ENCODE measurements around the gene DDR1.

DNA sequence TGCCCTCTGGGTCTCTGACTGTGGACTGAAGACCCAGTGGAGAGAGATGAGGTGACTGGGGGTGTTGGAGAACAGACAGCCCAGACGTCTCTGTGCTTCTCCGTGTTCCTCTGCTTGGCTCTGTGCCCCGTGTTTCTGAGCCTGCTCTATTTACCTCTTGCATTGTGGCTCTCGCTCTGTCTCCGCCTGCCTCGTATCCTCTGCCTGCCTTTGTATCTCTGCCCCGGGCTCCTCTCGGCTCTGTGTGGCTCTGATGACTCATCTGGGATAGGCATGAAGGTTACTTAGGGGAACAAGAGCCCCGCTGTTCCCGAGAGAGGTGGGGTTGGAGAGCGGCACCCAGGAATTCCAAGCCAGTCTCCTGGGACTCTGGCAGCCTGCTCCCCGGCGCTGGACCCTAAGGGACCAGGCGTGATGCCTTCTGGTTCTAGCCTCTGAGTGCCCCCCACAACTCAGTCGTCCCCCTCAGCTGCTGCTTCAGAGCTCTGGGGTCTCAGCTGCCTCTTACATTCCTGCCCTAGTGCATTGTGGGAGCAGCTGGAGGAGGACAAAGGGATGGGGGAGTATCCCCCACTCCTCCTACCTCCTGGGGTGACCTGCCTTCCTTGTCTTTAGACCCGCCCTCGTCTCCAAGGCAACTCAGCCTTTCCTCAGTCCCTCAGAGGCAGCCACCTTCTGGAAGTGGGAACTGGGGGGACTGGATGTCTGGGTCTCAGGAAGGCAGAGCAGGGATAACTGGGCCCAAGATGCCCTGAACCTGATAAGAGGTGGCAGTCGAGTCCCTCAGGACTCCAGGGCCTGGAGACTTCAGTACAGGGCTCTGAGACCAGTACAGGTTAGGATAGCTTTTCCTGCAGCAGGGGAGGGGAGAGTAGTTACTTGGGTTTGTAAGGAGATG lies 1.9 kb downstream of the DDR1 start:
- TF ChIP-seq, protein P1, sequence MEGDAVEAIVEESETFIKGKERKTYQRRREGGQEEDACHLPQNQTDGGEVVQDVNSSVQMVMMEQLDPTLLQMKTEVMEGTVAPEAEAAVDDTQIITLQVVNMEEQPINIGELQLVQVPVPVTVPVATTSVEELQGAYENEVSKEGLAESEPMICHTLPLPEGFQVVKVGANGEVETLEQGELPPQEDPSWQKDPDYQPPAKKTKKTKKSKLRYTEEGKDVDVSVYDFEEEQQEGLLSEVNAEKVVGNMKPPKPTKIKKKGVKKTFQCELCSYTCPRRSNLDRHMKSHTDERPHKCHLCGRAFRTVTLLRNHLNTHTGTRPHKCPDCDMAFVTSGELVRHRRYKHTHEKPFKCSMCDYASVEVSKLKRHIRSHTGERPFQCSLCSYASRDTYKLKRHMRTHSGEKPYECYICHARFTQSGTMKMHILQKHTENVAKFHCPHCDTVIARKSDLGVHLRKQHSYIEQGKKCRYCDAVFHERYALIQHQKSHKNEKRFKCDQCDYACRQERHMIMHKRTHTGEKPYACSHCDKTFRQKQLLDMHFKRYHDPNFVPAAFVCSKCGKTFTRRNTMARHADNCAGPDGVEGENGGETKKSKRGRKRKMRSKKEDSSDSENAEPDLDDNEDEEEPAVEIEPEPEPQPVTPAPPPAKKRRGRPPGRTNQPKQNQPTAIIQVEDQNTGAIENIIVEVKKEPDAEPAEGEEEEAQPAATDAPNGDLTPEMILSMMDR (IDR thresholded peaks at IDR 0.05): no peak
- TF ChIP-seq POLR2A (IDR thresholded peaks at IDR 0.05): peak in 3 of 4 donors; percentile 28 to 58 (median 55)
